H9 (cell line): ENCODE measurements around the gene CCDC88C. TPM values are rescaled to one million over a fixed set of nuclear protein-coding genes. Genes with fewer than 3 reads are reported as not detected.

Experiments
- DNase-seq: peaks from one replicate; pipeline ENCODE4 v3.0.0-alpha.2; 2017
- H2AFZ ChIP-seq: one replicate; pipeline ENCODE4 v1.6.1; 2013; ENCODE audit warnings: mild to moderate bottlenecking, low read length, control low read depth, moderate library complexity
- H2AK5ac ChIP-seq: 2 replicates; pipeline ENCODE4 v1.6.1; 2013; ENCODE audit warnings: low read length, control low read depth, mixed read lengths; ENCODE audit not compliant: insufficient read length
- H2BK120ac ChIP-seq: one replicate; pipeline ENCODE4 v1.6.1; 2013; ENCODE audit warnings: low read depth, mild to moderate bottlenecking, low read length, control low read depth, inconsistent platforms; ENCODE audit not compliant: poor library complexity, severe bottlenecking
- H2BK12ac ChIP-seq: 2 replicates; pipeline ENCODE4 v1.6.1; 2013; ENCODE audit warnings: low read length, control low read depth, mixed read lengths, low read depth; ENCODE audit not compliant: insufficient read length
- H2BK15ac ChIP-seq: 2 replicates; pipeline ENCODE4 v1.6.1; 2013; ENCODE audit warnings: low read depth, low read length, control low read depth
- H2BK20ac ChIP-seq: one replicate; pipeline ENCODE4 v1.6.1; 2013; ENCODE audit warnings: low read depth, mild to moderate bottlenecking, low read length, control low read depth, inconsistent platforms; ENCODE audit not compliant: poor library complexity, severe bottlenecking
- H2BK5ac ChIP-seq: 2 replicates; pipeline ENCODE4 v1.6.1; 2013; ENCODE audit warnings: low read length, control low read depth, mixed read lengths; ENCODE audit not compliant: insufficient read length
- H3K14ac ChIP-seq: 2 replicates; pipeline ENCODE4 v1.6.1; 2013; ENCODE audit warnings: low read length, control low read depth; ENCODE audit not compliant: insufficient read depth
- H3K18ac ChIP-seq: 2 replicates; pipeline ENCODE4 v1.6.1; 2013; ENCODE audit warnings: low read depth, mild to moderate bottlenecking, mixed read lengths, low read length, control low read depth; ENCODE audit not compliant: insufficient read length
- H3K23ac ChIP-seq: 2 replicates; pipeline ENCODE4 v1.6.1; 2013; ENCODE audit warnings: low read length, control low read depth, mixed read lengths, low read depth; ENCODE audit not compliant: insufficient read length
- H3K23me2 ChIP-seq: 2 replicates; pipeline ENCODE4 v1.6.1; 2013; ENCODE audit warnings: low read depth, mild to moderate bottlenecking, mixed read lengths, low read length, control low read depth; ENCODE audit not compliant: insufficient read length, poor library complexity, severe bottlenecking
- H3K27ac ChIP-seq: 2 replicates; pipeline ENCODE4 v1.5.1; 2013; ENCODE audit warnings: low read length, control low read depth, mixed read lengths, low read depth; ENCODE audit not compliant: insufficient read length
- H3K27me3 ChIP-seq: 2 replicates; pipeline ENCODE4 v1.6.1; 2013; ENCODE audit warnings: low read length, control low read depth, inconsistent platforms; ENCODE audit not compliant: insufficient read depth
- H3K4ac ChIP-seq: 2 replicates; pipeline ENCODE4 v1.6.1; 2013; ENCODE audit warnings: low read depth, mild to moderate bottlenecking, control low read depth, inconsistent platforms, low read length, moderate library complexity
- H3K4me1 ChIP-seq: 2 replicates; pipeline ENCODE4 v1.6.1; 2013; ENCODE audit warnings: low read length, control low read depth, inconsistent platforms; ENCODE audit not compliant: insufficient read depth
- H3K4me2 ChIP-seq: 2 replicates; pipeline ENCODE4 v1.6.1; 2013; ENCODE audit warnings: low read length, control low read depth, mixed read lengths; ENCODE audit not compliant: insufficient read length, insufficient read depth
- H3K56ac ChIP-seq: 2 replicates; pipeline ENCODE4 v1.6.1; 2013; ENCODE audit warnings: low read depth, mild to moderate bottlenecking, mixed read lengths, low read length, control low read depth; ENCODE audit not compliant: insufficient read length
- H3K79me1 ChIP-seq: 2 replicates; pipeline ENCODE4 v1.6.1; 2013; ENCODE audit warnings: low read depth, mild to moderate bottlenecking, moderate library complexity, low read length, control low read depth, inconsistent platforms; ENCODE audit not compliant: insufficient read depth, poor library complexity, severe bottlenecking
- H3K79me2 ChIP-seq: 2 replicates; pipeline ENCODE4 v1.6.1; 2013; ENCODE audit warnings: low read length, control low read depth, inconsistent platforms; ENCODE audit not compliant: insufficient read depth
- H3K9ac ChIP-seq: 2 replicates; pipeline ENCODE4 v1.6.1; 2013; ENCODE audit warnings: low read length, control low read depth, mixed read lengths; ENCODE audit not compliant: insufficient read length; ENCODE audit errors: extremely low read depth
- H3K9me3 ChIP-seq: one replicate; pipeline ENCODE4 v1.6.1; 2013; ENCODE audit warnings: low read depth, low read length, inconsistent platforms; ENCODE audit not compliant: control insufficient read depth
- H3T11ph ChIP-seq: one replicate; pipeline ENCODE4 v1.6.1; 2013; ENCODE audit warnings: mild to moderate bottlenecking, low read length, control low read depth, inconsistent platforms
- H4K20me1 ChIP-seq: one replicate; pipeline ENCODE4 v1.6.1; 2013; ENCODE audit not compliant: control insufficient read depth, insufficient read length, insufficient read depth
- H4K5ac ChIP-seq: 2 replicates; pipeline ENCODE4 v1.6.1; 2013; ENCODE audit warnings: low read depth, mild to moderate bottlenecking, mixed read lengths, low read length, control low read depth; ENCODE audit not compliant: insufficient read length
- H4K8ac ChIP-seq: replicated peaks from 2 replicates; pipeline ENCODE4 v1.6.1; 2013; ENCODE audit warnings: low read length, control low read depth, mixed read lengths, low read depth; ENCODE audit not compliant: insufficient read length
- H4K91ac ChIP-seq: 2 replicates; pipeline ENCODE4 v1.6.1; 2013; ENCODE audit warnings: low read depth, mild to moderate bottlenecking, moderate library complexity, mixed read lengths, low read length, control low read depth; ENCODE audit not compliant: insufficient read length
- H3K27ac Mint-ChIP-seq, 3 experiments: 2 replicates in 2 of 3; 3 replicates in 1 of 3; pipeline ENCODE4 v1.8.0; 2020 to 2021; ENCODE audit warnings: mixed read lengths in 3 of 3, mild to moderate bottlenecking in 1 of 3, moderate library complexity in 1 of 3
- H3K27me3 Mint-ChIP-seq: 2 replicates; pipeline ENCODE4 v1.8.0; 2021; ENCODE audit warnings: low read depth, mild to moderate bottlenecking, moderate library complexity, mixed read lengths
- H3K36me3 Mint-ChIP-seq, 3 experiments: 2 replicates in 2 of 3; 3 replicates in 1 of 3; pipeline ENCODE4 v1.8.0; 2020 to 2021; ENCODE audit warnings: low read depth in 3 of 3, mixed read lengths in 3 of 3; ENCODE audit not compliant: insufficient read depth in 1 of 3
- H3K4me1 Mint-ChIP-seq, 2 experiments: 2 replicates each; pipeline ENCODE4 v1.8.0; 2020; ENCODE audit warnings: mixed read lengths in 2 of 2
- H3K4me3 Mint-ChIP-seq, 2 experiments: 2 replicates in 1 of 2; 3 replicates in 1 of 2; pipeline ENCODE4 v1.8.0; 2020 to 2021; ENCODE audit warnings: mild to moderate bottlenecking in 2 of 2, mixed read lengths in 2 of 2, moderate library complexity in 1 of 2
- H3K9me3 Mint-ChIP-seq, 2 experiments: 2 replicates in 1 of 2; 3 replicates in 1 of 2; pipeline ENCODE4 v1.8.0; 2020; ENCODE audit warnings: mild to moderate bottlenecking in 2 of 2, mixed read lengths in 2 of 2, moderate library complexity in 1 of 2
- WGBS: extraction: QIAGEN DNeasy Blood & Tissue Kit; methylation state at CpG from one replicate; pipeline ENCODE4 v1.1.7; 2013; ENCODE audit warnings: missing lambda C conversion rate, low lambda C conversion rate, mixed read lengths; ENCODE audit not compliant: insufficient read length; ENCODE audit errors: extremely low coverage; 5-methylcytosine and 5-hydroxymethylcytosine counted together
- total RNA-seq: library from RNA; stranded (reverse); gene quantifications from 2 replicates; pipeline ENCODE4 v1.2.1, GENCODE V29; 2021
- TF ChIP-seq, protein P1 (sequence below): fragments of 200-600 bp; sonication (generic); conservative IDR thresholded peaks from 3 replicates; pipeline ENCODE4 v1.8.0; 2021; ENCODE audit warnings: antibody characterized with exemption, mild to moderate bottlenecking

The CCDC88C gene
- total RNA-seq, 1 experiment from 2014 or later: 52.4 TPM

DNA sequence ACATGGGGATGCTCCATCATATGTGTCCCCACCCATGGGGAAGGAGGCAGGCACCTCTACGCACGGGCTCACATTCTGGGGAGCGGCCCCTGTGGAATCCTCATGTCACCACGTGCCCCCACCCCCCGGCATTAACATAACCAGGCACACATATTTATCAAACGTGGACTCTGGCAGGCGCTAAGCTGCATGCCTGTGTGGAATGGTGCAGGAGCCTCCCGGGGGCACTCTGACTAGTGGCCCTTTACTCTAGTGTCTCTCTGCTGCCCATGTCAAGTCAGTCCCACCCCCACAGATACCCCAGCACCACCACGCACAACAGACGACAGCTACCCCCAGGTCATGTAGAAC lies 66.1 kb downstream of the CCDC88C start:
- H2AK5ac ChIP-seq: no peak overlapping the region
- H4K5ac ChIP-seq: no peak overlapping the region
- H2BK12ac ChIP-seq: no peak overlapping the region
- H4K20me1 ChIP-seq: no peaks in the 10 kb centered on the region
- no peak overlapping the region for H2BK20ac ChIP-seq
- peak overlapping the region; percentile 63; the same call in 1 of the 2 replicates for H3K14ac ChIP-seq
- H3K27me3 ChIP-seq: no peaks in the 10 kb centered on the region
- no peak overlapping the region for H2BK120ac ChIP-seq
- Mint-ChIP-seq H3K4me3 (no peak overlapping the region; a peak in 1 of 5 replicates), H3K4me1 (peaks cover 63 to 64% of the 10 kb centered on the region in 2 experiments), H3K27ac (peak overlapping the region; percentile 48 to 88 (median 62)), H3K9me3 (no peaks in the 10 kb centered on the region), H3K27me3 (no peaks in the 10 kb centered on the region), H3K36me3 (no peaks in the 10 kb centered on the region; a peak in 3 of 7 replicates)
- H3K4ac ChIP-seq: no peak overlapping the region
- no CpG with 5 or more reads among the region's 10 CpGs for whole genome bisulfite sequencing
- no peaks in the 10 kb centered on the region for H3K9me3 ChIP-seq
- H3T11ph ChIP-seq: no peak overlapping the region
- peaks cover 4% of the 10 kb centered on the region; the same call in 1 of the 2 replicates for H3K79me2 ChIP-seq
- TF ChIP-seq, protein P1, sequence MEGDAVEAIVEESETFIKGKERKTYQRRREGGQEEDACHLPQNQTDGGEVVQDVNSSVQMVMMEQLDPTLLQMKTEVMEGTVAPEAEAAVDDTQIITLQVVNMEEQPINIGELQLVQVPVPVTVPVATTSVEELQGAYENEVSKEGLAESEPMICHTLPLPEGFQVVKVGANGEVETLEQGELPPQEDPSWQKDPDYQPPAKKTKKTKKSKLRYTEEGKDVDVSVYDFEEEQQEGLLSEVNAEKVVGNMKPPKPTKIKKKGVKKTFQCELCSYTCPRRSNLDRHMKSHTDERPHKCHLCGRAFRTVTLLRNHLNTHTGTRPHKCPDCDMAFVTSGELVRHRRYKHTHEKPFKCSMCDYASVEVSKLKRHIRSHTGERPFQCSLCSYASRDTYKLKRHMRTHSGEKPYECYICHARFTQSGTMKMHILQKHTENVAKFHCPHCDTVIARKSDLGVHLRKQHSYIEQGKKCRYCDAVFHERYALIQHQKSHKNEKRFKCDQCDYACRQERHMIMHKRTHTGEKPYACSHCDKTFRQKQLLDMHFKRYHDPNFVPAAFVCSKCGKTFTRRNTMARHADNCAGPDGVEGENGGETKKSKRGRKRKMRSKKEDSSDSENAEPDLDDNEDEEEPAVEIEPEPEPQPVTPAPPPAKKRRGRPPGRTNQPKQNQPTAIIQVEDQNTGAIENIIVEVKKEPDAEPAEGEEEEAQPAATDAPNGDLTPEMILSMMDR: no peak
- no peak overlapping the region for H3K27ac ChIP-seq
- H3K23ac ChIP-seq: no peak overlapping the region
- no peak overlapping the region for H4K91ac ChIP-seq
- no peak for DNase-seq
- peaks cover 2% of the 10 kb centered on the region; the same call in 1 of the 2 replicates for H3K4me1 ChIP-seq
- no peak overlapping the region for H3K56ac ChIP-seq
- no peaks in the 10 kb centered on the region for H3K23me2 ChIP-seq
- H3K18ac ChIP-seq: no peak overlapping the region
- no peak overlapping the region for H2AFZ ChIP-seq
- peaks cover 4% of the 10 kb centered on the region for H3K79me1 ChIP-seq
- H4K8ac ChIP-seq: no peak overlapping the region
- H2BK15ac ChIP-seq: no peak overlapping the region
- no peak overlapping the region for H2BK5ac ChIP-seq
- no peak overlapping the region for H3K9ac ChIP-seq
- H3K4me2 ChIP-seq: no peak overlapping the region
